ENCODE measurements around the gene ARHGEF28. TPM values are rescaled to one million over a fixed set of nuclear protein-coding genes. Genes with fewer than 3 reads are reported as not detected.

The ARHGEF28 gene
- total RNA-seq, 4 donors from 2014 or later: 16.9 to 29.7 (median 25.7) TPM

- no peak for ATAC-seq
- TF ChIP-seq CTCF (IDR thresholded peaks at IDR 0.05) (no peak), POLR2AphosphoS5 (IDR thresholded peaks at IDR 0.05) (no peak), POLR2A (IDR thresholded peaks at IDR 0.05) (no peak), EP300 (IDR thresholded peaks at IDR 0.05) (no peak)
- H3K36me3 ChIP-seq: no peaks in the 10 kb centered on the region
- peaks cover 0 to 11% (median 0%) of the 10 kb centered on the region in 3 donors for H3K4me1 ChIP-seq
- WGBS, 2 donors (ENCODE audit: low coverage in 1 of 2): 94 to 100% methylated on average over 2 of the region's 2 CpGs
- no peak overlapping the region for H3K27ac ChIP-seq
- no peak overlapping the region for H3K4me3 ChIP-seq
- no peaks in the 10 kb centered on the region for H3K9me3 ChIP-seq
- H3K27me3 ChIP-seq: no peaks in the 10 kb centered on the region
These were observed 196.4 kb downstream of the ARHGEF28 start for GRCh38 chr5:73822278-73822988.

GRCh38 chr5:73822989-73823339 is 197.0 kb downstream of the ARHGEF28 start:
- Histone ChIP-seq H3K4me3 (no peak overlapping the region), H3K4me1 (peaks cover 0 to 11% (median 0%) of the 10 kb centered on the region in 3 donors), H3K36me3 (no peaks in the 10 kb centered on the region), H3K27me3 (no peaks in the 10 kb centered on the region), H3K27ac (no peak overlapping the region), H3K9me3 (no peaks in the 10 kb centered on the region)
- 33 to 51% methylated on average over 4 of the region's 4 CpGs for WGBS, 2 donors (ENCODE audit: low coverage in 1 of 2)
- ATAC-seq: no peak
- TF ChIP-seq POLR2A (IDR thresholded peaks at IDR 0.05): no peak
- TF ChIP-seq POLR2AphosphoS5 (IDR thresholded peaks at IDR 0.05): no peak
- no peak for TF ChIP-seq CTCF (IDR thresholded peaks at IDR 0.05)
- no peak for TF ChIP-seq EP300 (IDR thresholded peaks at IDR 0.05)

- H3K9me3 ChIP-seq: no peaks in the 10 kb centered on the region
- ATAC-seq: no peak
- TF ChIP-seq EP300 (IDR thresholded peaks at IDR 0.05): no peak
- no peak for TF ChIP-seq POLR2AphosphoS5 (IDR thresholded peaks at IDR 0.05)
- TF ChIP-seq CTCF (IDR thresholded peaks at IDR 0.05): no peak
- TF ChIP-seq POLR2A (IDR thresholded peaks at IDR 0.05): no peak
- no peaks in the 10 kb centered on the region for H3K36me3 ChIP-seq
- 75 to 82% methylated on average over 1 of the region's 1 CpG for WGBS, 2 donors (ENCODE audit: low coverage in 1 of 2)
- peaks cover 0 to 11% (median 0%) of the 10 kb centered on the region in 3 donors for H3K4me1 ChIP-seq
- H3K27ac ChIP-seq: no peak overlapping the region
- no peak overlapping the region for H3K4me3 ChIP-seq
- H3K27me3 ChIP-seq: no peaks in the 10 kb centered on the region
These were observed 197.5 kb downstream of the ARHGEF28 start for GRCh38 chr5:73823508-73823925.

GRCh38 chr5:73825199-73825598 is 199.2 kb downstream of the ARHGEF28 start:
- no peak for ATAC-seq
- Histone ChIP-seq H3K4me1 (peaks cover 0 to 11% (median 0%) of the 10 kb centered on the region in 3 donors), H3K9me3 (no peaks in the 10 kb centered on the region), H3K27ac (no peak overlapping the region), H3K27me3 (no peaks in the 10 kb centered on the region), H3K4me3 (no peak overlapping the region), H3K36me3 (no peaks in the 10 kb centered on the region)
- WGBS, 2 donors (ENCODE audit: low coverage in 1 of 2): 90 to 98% methylated on average over 5 to 7 of the region's 7 CpGs
- TF ChIP-seq POLR2AphosphoS5 (IDR thresholded peaks at IDR 0.05): no peak
- no peak for TF ChIP-seq EP300 (IDR thresholded peaks at IDR 0.05)
- TF ChIP-seq CTCF (IDR thresholded peaks at IDR 0.05): no peak

GRCh38 chr5:73825736-73826135 is 199.7 kb downstream of the ARHGEF28 start:
- Histone ChIP-seq H3K27ac (no peak overlapping the region), H3K4me3 (no peak overlapping the region), H3K9me3 (no peaks in the 10 kb centered on the region), H3K27me3 (no peaks in the 10 kb centered on the region), H3K36me3 (no peaks in the 10 kb centered on the region), H3K4me1 (peaks cover 0 to 11% (median 0%) of the 10 kb centered on the region in 3 donors)
- TF ChIP-seq CTCF (IDR thresholded peaks at IDR 0.05) (no peak), EP300 (IDR thresholded peaks at IDR 0.05) (no peak), POLR2A (IDR thresholded peaks at IDR 0.05) (no peak), POLR2AphosphoS5 (IDR thresholded peaks at IDR 0.05) (no peak)
- no peak for ATAC-seq
